ENCODE data around the gene PADI1.
A peak's percentile ranks its signal among the peaks of the same experiment; 100 is the strongest.

The PADI1 gene

DNA sequence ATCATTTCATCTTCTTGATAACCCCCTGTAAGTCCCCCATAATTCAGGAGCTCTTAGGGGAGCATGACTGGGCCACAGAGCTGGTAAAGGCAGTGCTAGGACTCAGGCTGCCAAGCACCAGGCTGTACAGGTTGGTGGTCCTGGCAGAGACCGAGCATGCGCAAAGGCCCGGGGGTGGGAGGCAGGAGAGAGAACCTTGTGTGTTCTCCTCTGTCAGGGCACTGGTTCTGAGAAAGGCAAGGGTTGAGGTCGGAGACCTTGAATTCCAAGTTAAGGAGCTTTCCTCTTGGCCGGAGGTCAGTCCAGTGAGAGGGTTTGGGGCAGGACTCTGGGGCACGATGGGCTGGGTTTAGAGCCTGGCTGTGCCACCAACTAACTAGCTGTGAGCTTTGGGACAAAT, 67.1 kb downstream of the PADI1 start:
- no peak for DNase-seq (ENCODE audit: low spot score)

- DNase-seq (ENCODE audit: low spot score): peak; percentile 39
These were observed 67.7 kb downstream of the PADI1 start for GRCh38 chr1:17272646-17273045.

- DNase-seq (ENCODE audit: low spot score): no peak
These were observed 68.2 kb downstream of the PADI1 start for GRCh38 chr1:17273096-17273495.

- peak; percentile 33 for DNase-seq (ENCODE audit: low spot score)
These were observed 69.5 kb downstream of the PADI1 start for GRCh38 chr1:17274186-17275170.

DNA sequence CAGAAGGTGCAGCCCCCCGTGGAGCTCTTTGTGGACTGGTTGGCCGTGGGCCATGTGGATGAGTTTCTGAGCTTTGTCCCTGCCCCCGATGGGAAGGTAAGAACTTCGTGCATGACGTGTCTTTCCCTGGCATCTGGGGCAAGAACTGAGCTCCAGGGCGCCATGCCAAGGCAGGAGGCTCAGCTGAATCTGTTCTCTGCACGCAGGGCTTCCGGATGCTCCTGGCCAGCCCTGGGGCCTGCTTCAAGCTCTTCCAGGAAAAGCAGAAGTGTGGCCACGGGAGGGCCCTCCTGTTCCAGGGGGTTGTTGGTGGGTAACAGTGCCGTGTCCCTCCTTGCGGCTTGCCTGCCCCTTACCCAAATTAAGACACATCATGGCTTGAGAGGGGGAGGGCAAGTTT, 71.6 kb downstream of the PADI1 start:
- DNase-seq (ENCODE audit: low spot score): no peak

DNA sequence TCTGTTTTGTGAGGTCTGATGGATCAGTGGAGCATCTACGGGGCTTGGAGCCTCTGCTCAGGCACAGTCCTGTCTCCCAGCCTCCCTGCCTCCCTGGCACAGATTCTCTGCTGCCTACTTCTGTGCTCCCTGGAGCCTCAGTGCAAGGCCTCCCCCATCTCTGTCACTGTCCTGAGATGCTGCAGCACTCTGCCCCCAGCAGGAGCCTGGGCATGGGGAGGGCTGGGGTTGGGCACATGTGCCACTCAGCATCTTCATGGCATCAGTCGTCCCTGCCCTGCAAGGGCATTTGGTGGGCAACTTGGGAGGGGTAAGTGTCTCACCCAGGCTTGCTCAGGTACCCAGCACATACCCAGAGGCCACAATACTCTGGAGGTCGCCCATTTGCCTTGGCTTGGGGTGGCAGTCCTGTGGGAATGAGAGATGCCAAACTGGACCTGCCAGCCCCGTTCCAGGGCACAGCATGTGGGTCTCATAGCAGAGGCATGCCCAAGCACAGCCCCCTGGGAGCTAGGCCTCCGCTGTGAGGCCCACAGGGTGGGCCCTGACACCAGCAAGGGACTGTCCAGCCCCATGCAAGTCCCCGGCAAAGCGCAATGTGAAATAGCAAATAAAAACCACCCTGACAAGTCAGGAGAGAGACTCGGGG, 72.7 kb downstream of the PADI1 start:
- DNase-seq (ENCODE audit: low spot score): no peak

DNA sequence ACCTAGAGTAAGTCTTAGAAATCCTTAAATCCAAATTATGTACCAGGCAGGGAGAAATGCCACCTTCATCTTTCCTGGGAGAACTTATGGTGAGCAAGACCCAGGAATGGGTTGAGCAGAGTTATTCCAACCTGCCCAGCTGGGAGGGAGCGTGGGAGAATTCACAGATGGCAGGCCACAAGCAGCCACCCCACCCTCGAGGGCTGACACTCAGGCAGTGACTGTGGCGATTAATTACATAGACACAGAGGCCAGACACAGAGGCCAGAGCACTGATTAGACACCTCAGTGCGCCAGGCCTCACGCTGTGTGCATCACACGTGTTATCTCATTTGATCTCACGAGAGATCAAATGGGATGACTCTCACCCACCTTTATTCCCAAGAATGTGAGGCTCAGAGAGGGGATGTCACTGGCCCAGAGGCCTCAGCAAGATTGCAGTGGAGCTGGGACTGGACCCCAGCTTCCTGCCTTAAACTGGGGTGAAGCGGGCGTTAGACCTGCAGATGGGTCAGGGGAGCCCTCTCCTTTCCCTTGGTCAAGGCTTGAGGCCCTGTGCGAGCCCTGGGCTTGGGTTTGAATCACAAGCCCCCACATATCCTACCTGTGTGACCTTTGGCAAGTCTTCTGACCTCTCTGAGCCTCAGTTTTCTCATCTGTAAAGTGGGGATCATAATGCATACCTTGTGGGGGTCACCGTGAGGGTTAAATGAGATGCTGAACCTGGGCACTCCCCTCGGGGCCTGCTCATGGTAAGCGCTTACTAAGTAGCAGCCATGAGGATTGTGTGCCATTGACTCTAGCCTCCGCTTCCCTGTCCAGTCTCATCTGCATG, 74.3 kb downstream of the PADI1 start:
- DNase-seq (ENCODE audit: low spot score): no peak

DNA sequence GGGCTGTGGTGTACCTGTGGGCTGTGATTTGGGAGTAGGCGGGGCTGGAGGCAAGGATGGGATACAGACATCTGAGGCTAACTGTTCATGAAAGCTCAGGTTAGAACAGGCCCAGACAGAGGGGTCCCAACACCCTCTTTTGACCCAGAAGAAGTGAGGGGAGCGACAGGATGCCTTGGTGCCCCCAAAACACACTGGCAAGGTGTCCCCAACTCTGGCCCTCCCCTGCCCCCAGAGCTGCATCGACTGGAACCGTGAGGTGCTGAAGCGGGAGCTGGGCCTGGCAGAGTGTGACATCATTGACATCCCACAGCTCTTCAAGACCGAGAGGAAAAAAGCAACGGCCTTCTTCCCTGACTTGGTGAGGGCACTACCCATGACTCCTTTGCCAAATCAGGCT, 75.5 kb downstream of the PADI1 start:
- DNase-seq (ENCODE audit: low spot score): no peak

GRCh38 chr1:17280894-17281293, 76.0 kb downstream of the PADI1 start:
- no peak for DNase-seq (ENCODE audit: low spot score)

DNA sequence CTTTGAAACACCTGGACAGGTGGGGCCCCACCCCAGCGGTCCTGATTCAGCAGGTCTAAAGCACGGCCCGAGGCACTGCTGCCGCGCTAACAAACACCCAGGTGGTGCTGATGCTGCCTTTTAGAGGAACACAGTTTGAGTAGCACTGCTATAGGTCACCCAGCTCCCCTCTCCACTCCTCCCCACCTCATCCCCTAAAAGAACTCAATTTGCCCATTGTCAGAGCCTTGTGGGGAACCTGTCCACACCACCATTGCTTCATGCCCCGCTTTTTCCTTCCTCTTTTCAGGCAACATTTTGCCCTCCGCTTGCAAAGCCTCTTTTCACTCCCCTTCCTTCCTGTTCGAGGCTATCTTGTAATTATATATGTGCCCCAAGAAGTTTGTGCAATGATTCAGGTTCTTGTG, 76.8 kb downstream of the PADI1 start:
- no peak for DNase-seq (ENCODE audit: low spot score)

GRCh38 chr1:17282836-17283235, 77.9 kb downstream of the PADI1 start:
- no peak for DNase-seq (ENCODE audit: low spot score)

- no peak for DNase-seq (ENCODE audit: low spot score)
These were observed 81.7 kb downstream of the PADI1 start for GRCh38 chr1:17286646-17287045.

DNA sequence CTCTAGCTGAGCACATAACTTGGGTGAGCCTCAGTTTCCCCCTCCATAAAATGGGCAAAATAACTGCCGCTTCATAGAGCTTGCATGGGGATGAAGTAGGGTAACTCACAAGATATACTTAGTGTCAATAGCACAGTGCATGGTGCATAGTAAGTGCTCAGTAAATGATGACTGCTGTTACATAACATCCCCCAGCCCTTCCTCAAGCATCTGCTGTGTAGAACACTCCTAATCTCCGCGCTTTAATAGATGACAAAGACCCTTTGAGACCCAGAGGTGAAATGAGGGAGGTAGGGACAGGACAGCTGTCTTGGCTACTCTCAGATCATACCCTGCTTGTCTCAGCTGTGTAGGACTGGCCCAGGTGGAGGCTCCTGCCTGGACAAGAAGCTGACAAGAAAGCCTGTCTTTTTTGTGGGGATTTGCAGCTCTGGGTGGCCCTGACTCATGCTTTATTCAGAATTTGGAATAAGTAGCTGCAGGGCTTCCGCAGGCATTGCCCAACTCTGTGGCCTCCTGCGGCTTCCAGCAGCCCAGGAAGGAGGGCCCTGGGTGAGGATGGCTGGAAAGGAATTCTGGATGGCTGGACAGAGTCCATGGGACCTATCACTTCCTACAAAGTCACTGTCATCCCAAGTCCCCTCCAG, 82.3 kb downstream of the PADI1 start:
- DNase-seq (ENCODE audit: low spot score): no peak

- DNase-seq (ENCODE audit: low spot score): no peak
These were observed 84.8 kb downstream of the PADI1 start for GRCh38 chr1:17289721-17290120.

- DNase-seq (ENCODE audit: low spot score): no peak
These were observed 85.6 kb downstream of the PADI1 start for GRCh38 chr1:17290553-17290952.

GRCh38 chr1:17292299-17293160, 87.6 kb downstream of the PADI1 start:
- DNase-seq (ENCODE audit: low spot score): no peak

- no peak for DNase-seq (ENCODE audit: low spot score)
These were observed 88.9 kb downstream of the PADI1 start for GRCh38 chr1:17293681-17294425.

- DNase-seq (ENCODE audit: low spot score): no peak
These were observed 90.4 kb downstream of the PADI1 start for GRCh38 chr1:17295292-17295691.
